Endothelial cell of umbilical vein (primary cell): ENCODE measurements around the gene LRFN2.

ENCODE experiments used
- POLR2A ChIP-seq: IDR thresholded peaks from 2 replicates; pipeline ENCODE4 v1.6.1; 2012; ENCODE audit warnings: low read depth, mild to moderate bottlenecking, control low read depth, low read length
- TF ChIP-seq, protein P1 (sequence below), 2 donors: IDR thresholded peaks; 1 replicate in 1 of 2; 2 replicates in 1 of 2; pipeline ENCODE4 v1.5.1; 2011; ENCODE audit warnings: low read length in 2 of 2, mild to moderate bottlenecking in 2 of 2, moderate library complexity in 2 of 2, control low read depth in 1 of 2, inconsistent platforms in 1 of 2, low read depth in 1 of 2; ENCODE audit not compliant: insufficient read depth in 1 of 2; ENCODE audit errors: extremely low read depth in 1 of 2

DNA sequence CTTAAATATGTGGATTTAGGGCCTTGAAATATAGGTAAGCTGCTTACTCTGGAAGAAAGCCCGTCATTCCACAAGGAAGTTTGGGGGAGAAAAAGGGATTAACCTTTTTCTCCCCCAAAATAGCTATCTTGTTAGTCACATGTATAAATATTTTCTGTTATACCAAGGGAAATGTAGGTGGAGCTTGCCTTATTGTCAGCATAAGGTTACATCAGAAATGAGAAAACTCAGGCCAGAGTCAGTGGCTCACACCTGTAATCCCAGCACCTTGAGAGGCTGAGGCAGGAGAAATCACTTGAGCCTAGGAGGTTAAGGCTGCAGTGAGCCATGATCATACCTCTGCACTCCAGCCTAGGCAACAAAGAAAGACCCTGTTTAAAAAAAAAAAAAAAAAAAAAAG lies 129.9 kb downstream of the LRFN2 start:
- no peak for TF ChIP-seq POLR2A
- TF ChIP-seq, protein P1, sequence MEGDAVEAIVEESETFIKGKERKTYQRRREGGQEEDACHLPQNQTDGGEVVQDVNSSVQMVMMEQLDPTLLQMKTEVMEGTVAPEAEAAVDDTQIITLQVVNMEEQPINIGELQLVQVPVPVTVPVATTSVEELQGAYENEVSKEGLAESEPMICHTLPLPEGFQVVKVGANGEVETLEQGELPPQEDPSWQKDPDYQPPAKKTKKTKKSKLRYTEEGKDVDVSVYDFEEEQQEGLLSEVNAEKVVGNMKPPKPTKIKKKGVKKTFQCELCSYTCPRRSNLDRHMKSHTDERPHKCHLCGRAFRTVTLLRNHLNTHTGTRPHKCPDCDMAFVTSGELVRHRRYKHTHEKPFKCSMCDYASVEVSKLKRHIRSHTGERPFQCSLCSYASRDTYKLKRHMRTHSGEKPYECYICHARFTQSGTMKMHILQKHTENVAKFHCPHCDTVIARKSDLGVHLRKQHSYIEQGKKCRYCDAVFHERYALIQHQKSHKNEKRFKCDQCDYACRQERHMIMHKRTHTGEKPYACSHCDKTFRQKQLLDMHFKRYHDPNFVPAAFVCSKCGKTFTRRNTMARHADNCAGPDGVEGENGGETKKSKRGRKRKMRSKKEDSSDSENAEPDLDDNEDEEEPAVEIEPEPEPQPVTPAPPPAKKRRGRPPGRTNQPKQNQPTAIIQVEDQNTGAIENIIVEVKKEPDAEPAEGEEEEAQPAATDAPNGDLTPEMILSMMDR (IDR thresholded peaks at IDR 0.05; ENCODE audit: extremely low read depth in 1 of 2, insufficient read depth in 1 of 2, low read depth in 1 of 2, low read length in 2 of 2): no peak
